ENCODE measurements around the gene ELOVL1.
A peak's percentile ranks its signal among the peaks of the same experiment; 100 is the strongest.
"Not testable (repeated sequence)": the region's sequence is repeated elsewhere in the genome, so short reads cannot be mapped to it uniquely, and the experiment has no call there.

ELOVL1 gene

DNA sequence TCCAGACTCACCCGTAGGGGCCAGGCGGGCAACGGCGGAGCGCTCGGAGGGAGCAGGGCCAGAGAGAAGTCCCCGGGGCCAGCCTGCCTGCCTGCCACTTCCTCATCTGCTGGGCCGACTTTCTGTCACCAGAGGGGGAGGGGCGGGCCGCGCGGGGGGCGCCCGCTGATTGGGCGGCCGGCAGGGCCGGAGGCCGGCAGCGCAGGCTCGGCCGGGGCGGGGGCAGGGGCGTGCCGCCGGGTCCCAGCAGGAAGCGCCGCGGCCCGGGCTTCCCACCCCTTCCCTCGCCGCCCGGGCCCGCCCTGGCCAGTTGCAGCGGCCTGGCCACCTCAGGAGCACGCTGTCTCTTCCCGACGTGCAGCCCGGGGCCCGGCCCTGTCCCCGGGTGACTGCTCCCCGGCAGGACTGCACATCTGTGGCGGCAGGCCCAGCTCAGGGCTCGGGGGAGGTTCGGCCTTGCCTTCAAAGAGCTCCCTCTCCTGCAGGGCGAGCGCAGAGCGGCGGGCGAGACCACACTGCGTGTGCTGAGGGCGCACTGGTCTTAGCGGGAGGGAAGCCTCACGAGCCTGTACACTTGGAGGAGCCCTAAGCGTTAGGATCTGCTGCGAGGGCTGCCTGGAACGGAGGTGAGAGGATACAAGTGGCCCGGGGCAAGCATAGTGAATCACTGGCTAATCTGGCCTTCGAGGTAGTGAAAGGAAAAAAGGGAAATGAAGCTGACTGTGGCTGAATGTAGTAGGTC lies at the start of gene ELOVL1:
TSS of gene ELOVL1 (minus strand) at position 108 of the 742 bp plus-strand sequence. CDS start 2,402 bp downstream, outside the sequence.
- DNase-seq: peak; percentile 90

GRCh38 chr1:43415901-43416300 lies 48.1 kb upstream of the ELOVL1 start:
- DNase-seq: no peak

- peak; percentile 6 for DNase-seq
These were observed 46.9 kb upstream of the ELOVL1 start for GRCh38 chr1:43414634-43415223.

GRCh38 chr1:43413426-43413825 lies 45.6 kb upstream of the ELOVL1 start:
- DNase-seq: not testable (repeated sequence)

DNA sequence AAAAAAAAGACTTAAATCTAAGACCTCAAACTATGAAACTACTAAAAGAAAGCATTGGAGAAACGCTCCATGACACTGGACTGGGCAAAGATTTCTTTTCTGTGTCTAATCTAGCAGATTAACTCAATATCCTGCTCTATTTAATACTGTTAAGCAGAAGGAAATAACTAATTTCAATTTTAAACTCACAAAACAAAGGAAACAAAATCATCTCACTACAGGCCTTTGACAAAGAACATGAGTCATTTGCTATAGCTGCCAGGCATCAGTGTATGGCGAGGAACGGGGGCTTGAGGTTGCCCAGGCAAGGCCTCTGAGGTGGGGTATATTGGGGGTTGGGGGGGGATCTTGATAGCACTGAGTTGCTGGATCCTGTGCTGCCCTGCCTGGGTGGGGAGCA lies 42.8 kb upstream of the ELOVL1 start:
- DNase-seq: no peak

- no peak for DNase-seq
These were observed 38.0 kb upstream of the ELOVL1 start for GRCh38 chr1:43405876-43406234.

- no peak for DNase-seq
These were observed 37.5 kb upstream of the ELOVL1 start for GRCh38 chr1:43405219-43405875.

DNA sequence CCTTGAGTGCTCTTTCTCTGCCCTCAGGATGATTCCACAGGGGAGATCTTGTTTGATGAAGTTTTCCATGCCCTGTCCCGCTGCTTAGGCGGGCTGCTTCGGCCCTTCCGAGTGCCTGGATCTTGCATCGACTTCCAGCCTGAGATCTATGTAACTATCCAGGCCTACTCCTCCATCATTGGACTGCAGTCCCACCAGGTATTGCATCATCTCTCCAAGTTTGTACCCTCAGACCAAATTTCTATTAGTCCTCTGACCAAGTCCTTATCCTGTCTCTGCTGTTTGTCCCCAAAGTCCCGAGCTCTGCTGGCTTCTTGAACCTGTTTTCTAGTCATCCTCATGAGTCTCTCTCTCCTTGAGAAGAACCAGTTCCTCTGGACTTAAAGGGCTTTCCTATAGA lies 36.5 kb upstream of the ELOVL1 start:
- DNase-seq: no peak

DNA sequence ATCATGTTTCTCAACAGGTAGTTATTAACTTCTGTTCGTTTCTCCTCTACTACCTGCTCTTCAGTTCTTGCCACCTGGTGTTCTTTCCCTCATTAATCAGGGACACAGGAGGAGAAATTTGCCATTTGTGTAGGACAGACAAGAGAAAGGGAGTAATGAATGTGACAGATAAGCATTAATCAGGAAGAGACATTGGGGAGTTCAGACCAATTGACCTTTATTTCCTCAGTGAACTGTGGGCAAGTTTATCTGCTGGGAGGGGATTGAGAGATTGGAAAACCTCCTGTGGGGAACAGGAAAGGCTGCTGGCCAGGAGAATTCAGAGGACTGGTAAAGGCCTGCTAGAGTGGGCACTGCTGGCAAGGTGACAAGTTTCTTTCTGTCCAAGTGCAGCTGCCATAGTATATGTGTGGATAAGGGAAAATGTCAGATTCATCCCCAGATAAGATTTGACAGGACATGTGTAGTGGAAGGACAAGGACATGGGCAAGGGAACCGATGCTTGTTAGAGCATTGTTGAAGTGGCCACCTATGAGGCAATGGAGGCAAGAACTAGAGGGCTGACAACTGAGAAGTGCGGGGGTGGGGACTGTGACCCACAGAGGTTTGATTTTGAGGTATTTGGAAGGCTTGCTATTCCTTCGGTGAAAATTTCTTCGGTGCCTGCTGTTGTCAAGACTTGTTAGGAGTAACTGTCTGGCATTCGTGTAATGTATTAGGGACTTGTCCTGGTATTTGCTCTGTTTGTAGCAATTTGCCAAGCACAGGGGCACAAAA lies 34.5 kb upstream of the ELOVL1 start:
- DNase-seq: no peak

DNA sequence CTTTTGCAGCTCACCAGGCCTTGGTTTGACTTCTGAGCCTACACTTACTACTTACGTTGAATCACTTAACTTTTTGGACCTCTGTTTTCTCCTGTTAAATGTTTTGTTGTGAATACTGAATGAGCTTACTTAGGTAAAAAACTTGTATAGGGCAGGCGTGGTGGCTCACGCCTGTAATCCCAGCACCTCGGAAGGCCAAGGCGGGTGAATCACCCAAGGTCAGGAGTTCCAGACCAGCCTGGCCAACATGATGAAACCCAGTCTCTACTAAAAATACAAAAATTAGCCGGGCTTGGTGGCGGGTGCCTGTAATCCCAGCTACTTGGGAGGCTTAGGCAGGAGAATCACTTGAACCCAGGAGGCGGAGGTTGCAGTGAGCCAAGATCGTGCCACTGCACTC lies 32.6 kb upstream of the ELOVL1 start:
- not testable (repeated sequence) for DNase-seq

DNA sequence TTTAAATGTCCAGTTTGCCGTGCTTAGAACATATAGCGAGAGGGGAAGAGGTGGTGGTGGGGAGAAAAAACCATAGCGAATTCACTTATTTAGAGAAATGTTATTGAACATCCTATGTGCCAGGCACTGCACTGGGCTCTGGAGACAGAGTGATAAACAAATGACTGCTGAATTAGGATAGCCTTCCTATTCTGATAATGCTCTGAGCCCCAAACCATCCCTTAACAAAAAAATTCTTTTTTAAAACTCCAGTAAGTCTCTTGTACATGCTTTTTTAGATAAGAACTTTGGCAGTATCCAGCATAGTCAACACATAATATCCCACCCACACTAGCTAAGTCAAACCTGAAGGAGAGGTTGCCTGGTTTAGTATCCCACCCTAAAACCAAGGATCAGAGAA lies 30.4 kb upstream of the ELOVL1 start:
- no peak for DNase-seq

DNA sequence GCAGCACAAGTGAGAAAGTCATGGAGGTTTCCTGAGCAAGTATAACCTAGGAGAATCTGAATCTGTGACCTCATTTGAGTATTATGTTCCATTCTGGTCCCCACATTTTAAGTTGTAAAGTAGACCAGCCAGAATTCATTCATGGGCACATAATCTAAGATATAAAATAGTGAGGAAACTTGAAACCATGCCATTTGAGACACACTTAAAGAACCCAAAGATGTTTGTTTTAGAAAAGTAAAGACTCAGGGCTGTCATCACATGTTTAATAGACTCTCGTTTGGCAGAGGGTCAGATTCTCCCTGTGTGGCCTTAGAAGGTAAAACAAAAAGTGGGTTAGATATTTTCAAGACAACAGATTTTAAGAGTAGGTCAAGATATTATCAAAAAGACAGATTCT lies 28.2 kb upstream of the ELOVL1 start:
- DNase-seq: no peak

GRCh38 chr1:43395523-43395922 lies 27.7 kb upstream of the ELOVL1 start:
- DNase-seq: no peak

DNA sequence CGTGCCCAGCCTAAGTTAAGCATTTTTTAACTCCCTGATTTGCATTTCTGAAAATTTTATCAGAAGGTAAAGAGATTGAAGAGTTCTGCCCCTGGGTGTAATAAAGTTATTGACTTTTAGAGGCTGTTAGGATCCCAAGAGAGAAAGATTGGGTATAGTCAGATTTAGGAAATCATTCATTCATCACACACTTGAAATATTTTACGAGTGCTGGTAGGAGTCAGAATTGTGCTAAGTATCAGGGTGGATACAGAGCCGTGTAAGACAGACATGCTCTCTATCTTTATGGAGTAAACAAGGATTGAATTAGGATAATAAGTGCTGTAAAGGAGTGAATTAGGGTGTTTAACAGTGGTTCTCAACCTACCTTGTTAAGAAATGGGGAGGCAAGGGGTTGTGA lies 24.9 kb upstream of the ELOVL1 start:
- no peak for DNase-seq

GRCh38 chr1:43389326-43390313 lies 21.8 kb upstream of the ELOVL1 start, which contains the start of the genes MED8 and SZT2:
Gene MED8 (minus strand): TSS chr1:43389800. CDS start chr1:43389764, 36 bp downstream.
Gene SZT2 (plus strand): TSS chr1:43389899. CDS start chr1:43389969, 70 bp downstream.
- DNase-seq: peak; percentile 95

DNA sequence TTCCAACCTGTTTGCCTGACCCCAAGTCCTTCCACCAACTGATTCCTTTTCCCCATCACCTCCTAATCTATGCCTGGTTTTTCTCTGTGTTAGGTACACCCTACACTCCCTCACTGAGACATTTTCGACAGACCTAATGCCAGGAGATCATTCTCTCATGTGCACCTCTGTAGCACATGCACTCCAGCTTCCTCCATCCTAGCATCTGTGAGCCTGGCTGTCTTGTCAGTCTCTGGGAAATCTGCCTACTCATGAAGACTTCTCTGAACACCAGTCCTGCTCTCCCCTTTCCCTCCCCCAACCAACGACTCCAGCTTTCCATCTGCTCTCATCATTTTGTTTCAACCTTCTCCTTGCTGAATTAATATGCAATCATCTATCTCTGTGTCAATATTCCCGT lies 20.8 kb upstream of the ELOVL1 start:
- DNase-seq: no peak

GRCh38 chr1:43387976-43388599 lies 20.3 kb upstream of the ELOVL1 start:
- DNase-seq: no peak

GRCh38 chr1:43386676-43387075 lies 18.9 kb upstream of the ELOVL1 start:
- no peak for DNase-seq

GRCh38 chr1:43383449-43383848 lies 15.6 kb upstream of the ELOVL1 start:
- no peak for DNase-seq

DNA sequence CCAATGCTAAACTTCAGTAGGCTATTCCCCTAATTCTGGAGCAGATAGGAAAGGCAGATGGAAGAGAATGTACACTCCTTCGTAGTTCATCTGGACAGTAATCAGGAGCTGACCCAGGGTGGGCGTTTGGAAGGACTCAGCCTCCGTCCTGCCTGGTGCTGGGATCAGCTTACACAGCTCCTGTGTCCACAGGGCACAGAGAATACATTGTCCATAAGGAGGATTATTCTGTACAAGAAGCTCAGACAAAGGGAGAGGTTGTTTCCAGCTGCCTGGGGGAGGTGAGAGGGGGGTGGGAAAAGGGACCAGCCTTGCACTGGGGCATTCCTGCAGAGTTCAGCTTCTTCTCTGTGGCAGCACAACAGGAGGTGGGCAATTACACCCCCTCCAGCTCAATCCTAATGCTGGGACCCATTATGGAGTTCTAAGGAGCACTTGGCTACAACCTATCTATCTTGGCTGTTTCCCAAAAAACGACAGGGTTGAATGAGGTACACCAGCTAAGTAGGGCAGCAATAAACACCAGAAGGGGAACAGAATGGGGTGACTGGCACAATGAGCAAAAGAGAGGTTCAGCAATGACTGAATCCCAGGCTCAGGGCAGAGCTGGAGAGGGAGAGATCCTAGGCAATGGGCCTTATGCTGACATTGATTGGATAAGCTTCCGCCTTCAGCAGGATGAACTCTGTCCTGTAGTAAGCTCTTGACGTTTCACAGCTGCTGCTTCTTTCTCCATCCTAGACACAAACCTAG lies 14.4 kb upstream of the ELOVL1 start:
- DNase-seq: no peak

GRCh38 chr1:43381612-43382011 lies 13.8 kb upstream of the ELOVL1 start:
- no peak for DNase-seq
